HG03342 (cell line): ENCODE results near the gene TIE1.

Source experiments
- ATAC-seq: cut with Tn5 transposase; IDR thresholded peaks from one replicate; pipeline ENCODE4 v1.9.1; 2021; ENCODE audit warnings: mild to moderate bottlenecking, moderate library complexity; ENCODE audit not compliant: unreplicated experiment

Gene TIE1

DNA sequence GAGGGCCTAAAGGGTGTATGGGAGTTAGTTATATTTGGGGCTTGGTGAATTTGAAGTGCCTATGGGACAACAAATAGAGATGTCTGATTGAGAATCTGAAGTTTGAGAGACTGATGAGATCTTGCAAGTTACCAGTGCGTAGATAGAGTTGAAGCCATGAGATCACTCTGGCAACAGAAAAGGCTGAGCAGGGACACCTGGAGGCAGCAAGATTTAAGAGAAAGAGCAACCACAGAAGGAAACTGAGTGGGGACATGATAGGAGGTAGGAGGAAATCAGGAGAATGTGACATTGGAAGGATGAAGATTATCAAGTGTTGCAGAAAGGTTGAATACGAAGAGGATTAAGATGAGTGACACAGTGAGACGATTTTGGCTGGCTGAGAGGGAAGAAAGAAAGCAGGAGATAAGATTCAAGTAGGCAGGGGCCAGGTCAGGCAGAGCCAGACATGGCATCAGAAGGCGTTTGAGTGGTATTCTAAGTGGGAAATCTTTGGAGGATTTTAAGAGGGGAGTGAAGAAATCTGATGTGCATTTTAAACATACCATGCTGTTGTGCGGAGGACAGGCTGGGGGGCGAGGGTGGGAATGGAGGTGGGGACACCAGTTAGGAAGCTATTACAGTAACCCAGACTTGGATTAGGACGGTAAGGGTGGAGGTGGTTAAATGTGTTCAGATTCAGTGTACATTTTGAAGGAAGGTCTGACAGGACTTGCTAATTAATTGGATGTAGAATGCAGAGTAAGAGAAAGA, 33.8 kb downstream of the TIE1 start:
- ATAC-seq, result no peak

DNA sequence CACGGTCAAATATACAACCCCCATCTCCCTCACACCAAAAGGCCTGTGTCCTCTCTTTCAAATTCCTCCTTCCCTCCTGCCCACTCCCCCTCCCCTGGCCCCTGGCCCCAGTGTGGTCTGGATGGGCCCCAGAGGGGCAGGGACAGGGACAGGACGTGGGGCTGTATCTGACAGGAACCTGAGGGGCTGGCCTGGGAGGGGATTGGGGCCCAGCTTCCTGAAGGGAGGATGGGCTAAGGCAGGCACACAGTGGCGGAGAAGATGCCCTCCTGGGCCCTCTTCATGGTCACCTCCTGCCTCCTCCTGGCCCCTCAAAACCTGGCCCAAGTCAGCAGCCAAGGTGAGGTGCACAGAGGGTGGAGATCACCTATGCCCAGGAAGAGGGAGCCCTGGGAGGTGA, 36.8 kb downstream of the TIE1 start, which contains the start of gene MPL:
Gene MPL (plus strand): TSS at position 231 of the 400 bp plus-strand sequence. CDS start 31 bp downstream, at position 262.
- no peak for ATAC-seq

DNA sequence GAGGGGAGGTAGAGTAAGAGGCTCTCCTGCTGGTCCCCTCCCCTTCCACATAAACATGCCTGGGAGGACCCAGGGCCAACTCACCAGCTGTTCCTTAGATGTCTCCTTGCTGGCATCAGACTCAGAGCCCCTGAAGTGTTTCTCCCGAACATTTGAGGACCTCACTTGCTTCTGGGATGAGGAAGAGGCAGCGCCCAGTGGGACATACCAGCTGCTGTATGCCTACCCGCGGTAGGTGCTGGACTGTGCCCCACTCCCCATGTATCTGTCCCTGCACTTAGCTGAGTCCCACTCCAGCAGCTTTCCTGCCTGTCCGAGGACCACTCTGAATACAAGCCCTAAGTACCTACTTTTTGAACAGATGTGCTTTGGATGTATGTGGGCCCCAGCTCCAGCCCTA, 37.2 kb downstream of the TIE1 start:
- no peak for ATAC-seq

DNA sequence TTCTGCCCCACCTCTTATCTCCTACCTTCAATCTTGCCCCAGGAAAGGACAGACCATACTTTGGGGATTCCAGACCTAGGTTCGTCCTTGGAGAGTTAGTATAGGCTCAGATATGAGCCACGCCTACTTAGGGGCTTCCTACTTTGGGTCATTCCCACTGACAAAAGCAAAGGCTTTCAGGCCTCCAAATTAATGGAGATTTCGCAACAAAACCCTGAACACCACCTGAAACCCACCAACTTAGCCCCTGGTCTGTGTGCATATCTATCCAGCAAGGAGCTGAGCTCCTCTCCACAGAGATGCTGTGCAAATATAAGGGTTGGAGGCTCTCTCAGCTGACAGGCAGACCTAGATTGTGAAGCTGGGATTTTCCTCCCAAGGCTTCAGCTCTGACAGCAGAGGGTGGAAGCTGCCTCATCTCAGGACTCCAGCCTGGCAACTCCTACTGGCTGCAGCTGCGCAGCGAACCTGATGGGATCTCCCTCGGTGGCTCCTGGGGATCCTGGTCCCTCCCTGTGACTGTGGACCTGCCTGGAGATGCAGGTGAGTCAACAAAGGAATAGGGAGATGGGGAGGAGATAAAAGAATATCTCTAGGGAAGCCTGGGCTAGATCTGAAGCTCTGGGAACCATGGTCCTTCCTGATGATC, 38.9 kb downstream of the TIE1 start:
- no peak for ATAC-seq

DNA sequence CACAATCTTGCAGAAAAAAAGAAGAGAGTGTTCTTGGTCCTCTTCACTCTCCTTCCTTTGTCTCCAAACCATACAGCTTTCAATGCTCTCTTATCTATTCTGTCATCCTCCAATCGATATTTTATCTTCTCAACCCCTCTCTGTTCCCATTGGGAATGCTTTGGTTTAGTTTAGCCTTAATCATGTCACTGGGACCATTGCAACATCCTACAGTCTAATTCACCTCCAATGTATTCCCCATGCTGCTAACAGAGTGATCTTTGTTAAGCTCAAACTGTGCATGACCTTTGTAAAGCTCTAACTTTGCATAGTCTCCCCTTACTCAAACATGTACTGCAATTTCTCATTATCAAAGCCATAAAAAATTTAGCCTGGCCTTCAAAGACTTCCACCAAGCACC, 39.8 kb downstream of the TIE1 start:
- ATAC-seq, result no peak

DNA sequence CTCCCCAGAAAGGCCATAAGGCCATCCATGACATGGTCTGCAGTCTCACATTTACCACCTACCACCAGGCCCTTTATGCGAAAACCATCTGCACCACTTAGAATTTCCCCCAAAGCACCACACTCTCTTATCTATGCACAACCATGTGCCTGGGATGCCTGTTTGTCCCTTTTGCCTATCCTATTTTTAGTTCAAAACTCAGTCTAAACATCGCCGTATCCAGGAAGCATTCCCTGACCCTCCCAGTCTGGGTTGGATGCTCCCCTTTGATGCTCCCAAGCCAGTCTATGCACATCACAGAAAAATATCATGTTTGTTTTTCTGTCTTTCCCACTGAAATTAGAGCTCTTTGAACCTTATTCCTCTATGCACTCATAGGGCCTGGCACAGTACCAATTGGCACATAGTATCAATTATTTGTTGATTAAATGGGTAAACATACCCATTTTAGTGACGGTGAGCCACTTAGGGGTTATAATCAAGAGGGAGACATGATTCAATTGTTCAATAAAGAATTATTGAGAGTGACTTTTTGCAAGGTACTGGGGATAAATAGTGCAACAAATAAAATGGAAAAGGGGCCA, 43.6 kb downstream of the TIE1 start:
- ATAC-seq, result no peak

DNA sequence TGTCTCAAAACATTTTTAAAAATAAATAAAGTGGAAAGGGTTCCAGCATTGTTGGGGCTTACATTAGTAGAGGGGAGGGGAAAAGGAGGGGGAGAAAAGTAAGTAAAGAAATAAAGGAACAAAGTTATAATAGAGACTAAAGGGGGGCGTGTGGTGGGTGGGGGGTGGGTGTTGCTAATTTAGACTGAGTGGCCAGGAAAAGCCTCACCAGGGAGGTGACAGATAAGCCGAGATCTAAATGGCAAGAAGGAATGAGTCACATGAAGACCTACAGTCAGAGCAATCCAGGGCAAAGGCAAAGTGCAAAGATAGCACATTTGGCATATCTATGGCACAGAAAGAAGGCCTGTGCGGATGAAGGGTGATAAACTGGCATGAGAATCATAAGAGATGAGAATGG, 44.3 kb downstream of the TIE1 start:
- no peak for ATAC-seq

DNA sequence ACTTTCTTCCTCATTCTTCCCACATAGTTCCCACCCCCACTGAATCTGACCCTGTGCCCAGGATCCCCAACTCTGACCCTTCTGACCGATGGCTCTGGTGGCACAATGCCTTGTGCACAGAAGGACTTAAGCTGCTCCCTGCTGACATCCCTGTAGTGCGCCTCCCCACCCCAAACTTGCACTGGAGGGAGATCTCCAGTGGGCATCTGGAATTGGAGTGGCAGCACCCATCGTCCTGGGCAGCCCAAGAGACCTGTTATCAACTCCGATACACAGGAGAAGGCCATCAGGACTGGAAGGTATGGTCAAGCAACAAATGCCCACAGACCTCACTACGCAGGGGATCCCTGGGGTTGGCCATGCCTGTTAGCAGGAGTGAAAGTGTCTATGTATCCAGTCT, 45.9 kb downstream of the TIE1 start:
- ATAC-seq, result no peak

DNA sequence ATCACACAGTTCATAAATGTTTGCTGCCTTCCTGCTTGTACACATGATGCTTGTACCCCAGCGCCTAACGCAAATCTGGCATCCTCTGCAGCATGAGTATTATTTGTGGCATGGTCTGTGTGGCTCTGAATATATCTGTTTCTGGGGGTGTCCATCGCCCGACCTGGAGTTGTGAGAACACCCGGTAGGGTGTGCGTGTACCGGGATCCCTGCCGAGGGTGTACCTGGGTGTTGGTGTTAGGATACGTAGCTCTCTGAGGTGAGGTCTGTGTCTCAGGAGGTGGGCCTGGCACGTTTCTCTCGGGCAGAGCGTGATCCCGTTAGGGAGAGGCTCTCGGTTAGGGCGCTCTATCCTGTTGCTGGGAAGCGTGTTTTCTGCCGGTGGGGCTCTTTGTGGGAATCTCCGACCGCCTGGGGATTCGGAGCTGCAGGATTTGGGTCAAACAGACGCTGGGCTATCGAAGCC, 47.6 kb downstream of the TIE1 start:
- no peak for ATAC-seq

DNA sequence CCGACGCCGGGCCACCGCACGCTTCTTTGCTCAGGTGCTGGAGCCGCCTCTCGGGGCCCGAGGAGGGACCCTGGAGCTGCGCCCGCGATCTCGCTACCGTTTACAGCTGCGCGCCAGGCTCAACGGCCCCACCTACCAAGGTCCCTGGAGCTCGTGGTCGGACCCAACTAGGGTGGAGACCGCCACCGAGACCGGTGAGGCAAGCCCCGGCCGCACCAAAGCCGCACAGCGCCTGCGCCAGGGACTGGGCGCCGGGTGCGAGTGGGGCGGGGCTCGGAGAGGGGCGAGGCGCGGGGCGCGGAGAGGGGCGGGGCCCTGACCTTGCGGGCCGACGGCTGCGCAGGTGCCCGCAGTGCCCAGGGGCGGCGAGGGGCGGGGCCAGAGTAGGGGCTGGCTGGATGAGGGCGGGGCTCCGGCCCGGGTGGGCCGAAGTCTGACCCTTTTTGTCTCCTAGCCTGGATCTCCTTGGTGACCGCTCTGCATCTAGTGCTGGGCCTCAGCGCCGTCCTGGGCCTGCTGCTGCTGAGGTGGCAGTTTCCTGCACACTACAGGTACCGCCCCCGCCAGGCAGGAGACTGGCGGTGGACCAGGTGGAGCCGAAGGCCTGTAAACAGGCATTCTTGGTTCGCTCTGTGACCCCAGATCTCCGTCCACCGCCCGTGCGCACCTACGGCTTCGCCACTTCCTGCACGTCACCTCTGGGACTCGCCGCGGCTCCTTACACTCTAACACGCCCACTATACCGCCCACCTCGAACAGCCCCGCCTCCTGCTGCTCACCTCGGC, 48.2 kb downstream of the TIE1 start:
- peak; percentile 73 for ATAC-seq

DNA sequence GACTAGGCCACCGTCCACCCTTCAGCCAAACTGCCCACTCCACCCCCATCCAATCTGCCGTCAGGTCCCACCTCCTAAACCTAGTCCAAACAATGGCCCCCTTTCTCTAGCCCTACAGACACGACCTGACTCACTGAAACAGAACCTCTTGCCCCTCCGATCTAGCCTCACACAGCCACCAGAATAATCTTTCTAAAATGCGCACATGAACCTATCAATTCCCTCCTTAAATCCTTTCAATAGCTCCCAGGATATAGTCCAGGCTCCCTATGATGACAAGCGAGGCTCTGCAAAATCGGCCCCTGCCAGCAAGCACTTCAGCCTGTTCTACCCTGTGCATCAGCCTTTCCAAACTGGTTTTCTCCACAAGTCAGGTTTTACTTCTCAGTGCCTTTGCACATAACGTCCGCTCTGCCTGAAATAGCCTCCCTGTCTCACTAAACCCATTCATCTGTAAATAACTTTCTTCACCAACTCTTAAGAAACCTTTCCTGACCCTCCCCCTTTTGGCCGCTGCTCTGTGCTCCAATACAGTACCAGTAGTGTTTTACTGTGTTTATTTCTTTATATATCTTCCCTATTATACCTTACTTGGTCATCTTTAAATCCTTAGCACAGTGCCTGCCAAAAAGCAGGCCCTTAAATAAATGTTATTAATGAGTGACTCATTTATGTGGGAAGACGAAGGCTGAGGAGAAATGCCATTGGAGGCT, 49.0 kb downstream of the TIE1 start:
- no peak for ATAC-seq

DNA sequence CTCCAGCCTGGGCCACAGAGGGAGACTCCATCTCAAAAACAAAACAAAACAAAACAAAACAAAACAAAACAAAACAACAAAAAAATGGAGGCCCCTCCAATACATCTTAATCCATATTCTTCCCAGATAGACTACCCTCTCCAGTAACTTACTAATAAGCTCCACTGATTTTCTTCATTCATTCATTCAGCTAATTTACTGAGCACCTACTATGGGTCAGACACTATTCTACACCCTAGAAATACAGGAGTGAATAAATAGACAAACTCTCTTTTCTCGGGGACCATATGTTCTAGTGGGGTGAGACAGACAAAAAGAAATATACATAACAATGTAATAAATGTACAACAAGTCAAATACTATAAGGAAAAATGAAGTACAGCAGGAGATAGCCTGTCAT, 50.2 kb downstream of the TIE1 start:
- no peak for ATAC-seq

DNA sequence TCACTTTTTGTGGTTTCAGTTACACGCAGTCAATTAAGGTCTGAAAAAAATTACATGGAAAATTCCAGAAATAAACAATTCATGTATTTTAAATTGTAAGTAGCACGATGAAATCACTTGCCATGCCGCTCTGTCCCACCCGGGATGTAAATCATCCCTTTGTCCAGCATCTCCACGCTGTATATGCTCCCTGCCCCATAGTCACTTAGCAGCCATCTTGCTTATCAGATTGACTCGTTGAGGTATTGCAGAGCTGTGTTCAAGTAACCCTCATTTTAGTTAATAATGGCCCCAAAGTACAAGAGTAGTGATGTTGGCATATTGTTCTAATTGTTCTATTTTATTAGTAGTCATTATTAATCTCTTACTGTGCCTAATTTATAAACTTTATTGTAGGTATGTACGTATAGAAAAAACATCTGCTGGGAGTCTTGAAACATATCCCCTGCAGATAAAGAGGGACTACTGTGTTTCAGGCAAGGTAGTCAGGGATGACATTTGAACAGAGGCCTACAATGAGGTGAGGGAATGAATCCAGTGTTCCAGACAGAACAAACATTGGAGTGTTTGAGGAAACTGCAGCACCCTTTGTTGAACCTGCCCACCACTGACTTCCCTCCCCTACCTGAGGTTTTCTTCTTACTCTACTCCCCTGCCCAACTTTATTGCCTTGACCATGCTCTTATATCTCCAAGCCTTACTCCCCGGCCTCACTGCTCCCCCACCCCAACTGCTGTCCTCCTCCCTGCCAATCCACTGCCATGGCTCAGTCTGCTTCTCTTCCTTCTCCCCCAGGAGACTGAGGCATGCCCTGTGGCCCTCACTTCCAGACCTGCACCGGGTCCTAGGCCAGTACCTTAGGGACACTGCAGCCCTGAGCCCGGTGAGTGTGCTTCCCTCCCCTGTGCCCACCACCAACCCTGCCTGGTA, 50.9 kb downstream of the TIE1 start:
- no peak for ATAC-seq

DNA sequence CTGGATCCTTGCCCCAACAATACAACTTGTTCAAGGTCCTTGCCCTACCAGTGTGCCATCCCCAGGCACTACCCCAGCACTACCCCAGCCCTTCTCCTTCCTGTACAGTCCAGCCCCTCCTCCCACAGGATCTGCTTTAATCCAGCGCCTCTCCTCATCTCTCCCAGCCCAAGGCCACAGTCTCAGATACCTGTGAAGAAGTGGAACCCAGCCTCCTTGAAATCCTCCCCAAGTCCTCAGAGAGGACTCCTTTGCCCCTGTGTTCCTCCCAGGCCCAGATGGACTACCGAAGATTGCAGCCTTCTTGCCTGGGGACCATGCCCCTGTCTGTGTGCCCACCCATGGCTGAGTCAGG, 51.5 kb downstream of the TIE1 start:
- no peak for ATAC-seq

DNA sequence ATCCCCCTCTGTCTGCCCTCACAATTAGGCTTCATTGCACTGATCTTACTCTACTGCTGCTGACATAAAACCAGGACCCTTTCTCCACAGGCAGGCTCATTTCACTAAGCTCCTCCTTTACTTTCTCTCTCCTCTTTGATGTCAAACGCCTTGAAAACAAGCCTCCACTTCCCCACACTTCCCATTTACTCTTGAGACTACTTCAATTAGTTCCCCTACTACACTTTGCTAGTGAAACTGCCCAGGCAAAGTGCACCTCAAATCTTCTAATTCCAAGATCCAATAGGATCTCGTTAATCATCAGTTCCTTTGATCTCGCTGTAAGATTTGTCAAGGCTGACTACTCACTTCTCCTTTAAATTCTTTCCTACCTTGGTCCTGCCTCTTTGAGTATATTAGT, 52.1 kb downstream of the TIE1 start:
- no peak for ATAC-seq

DNA sequence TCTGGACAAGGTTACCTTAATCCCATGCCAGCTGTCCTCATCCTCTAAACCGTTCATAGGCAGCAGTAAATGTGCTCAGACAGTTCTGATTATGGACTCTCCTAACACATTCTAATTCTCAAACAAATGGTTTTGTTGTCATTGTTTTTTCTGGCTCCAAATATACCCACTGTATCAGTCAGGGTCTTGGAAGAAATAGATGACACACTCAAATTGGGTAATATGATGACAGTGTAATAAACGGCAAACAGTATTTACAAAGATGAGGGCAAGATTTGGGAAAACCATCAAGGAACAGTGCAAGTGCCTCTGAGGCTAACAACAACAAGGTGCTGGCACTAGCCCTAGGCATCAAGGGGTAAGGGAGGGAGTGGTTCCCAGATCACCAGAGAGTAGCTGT, 53.7 kb downstream of the TIE1 start:
- no peak for ATAC-seq

DNA sequence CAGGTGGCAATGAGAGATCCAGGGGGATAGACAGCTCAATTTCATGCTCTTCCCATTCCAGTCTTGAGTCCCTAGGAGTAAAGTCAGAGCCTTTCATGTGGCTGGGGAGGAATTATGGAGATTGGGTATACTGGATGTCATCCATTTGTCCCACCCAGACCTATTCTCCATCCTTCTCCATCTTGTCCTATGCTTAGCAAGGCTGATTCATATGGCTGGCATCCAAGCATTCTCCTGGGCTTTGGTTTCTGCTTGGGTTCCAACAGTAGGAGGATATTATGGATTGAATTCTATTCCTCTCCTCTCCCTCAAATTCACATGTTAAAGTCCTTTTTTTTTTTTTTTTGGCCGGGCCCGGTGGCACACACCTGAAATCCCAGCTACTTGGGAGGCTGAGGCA, 54.2 kb downstream of the TIE1 start:
- ATAC-seq, result no peak

DNA sequence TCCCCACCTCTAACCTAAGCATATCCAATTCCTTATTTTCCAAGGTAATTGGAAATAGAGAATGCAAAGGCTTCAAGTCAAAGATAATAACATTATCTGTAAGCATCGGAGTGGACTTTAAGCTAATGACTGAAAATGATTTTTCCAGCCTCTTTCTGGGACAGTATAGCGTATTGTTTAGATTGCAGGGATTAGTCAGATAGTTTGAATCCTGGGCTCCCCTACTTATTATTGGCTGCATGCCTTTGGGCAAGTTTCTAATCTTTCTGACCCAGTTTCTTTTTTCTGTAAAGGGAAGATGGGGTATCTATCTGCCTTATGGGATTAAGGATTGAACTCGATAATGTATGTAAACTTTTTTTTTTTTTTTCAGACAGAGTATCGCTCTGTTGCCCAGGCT, 56.5 kb downstream of the TIE1 start:
- no peak for ATAC-seq

DNA sequence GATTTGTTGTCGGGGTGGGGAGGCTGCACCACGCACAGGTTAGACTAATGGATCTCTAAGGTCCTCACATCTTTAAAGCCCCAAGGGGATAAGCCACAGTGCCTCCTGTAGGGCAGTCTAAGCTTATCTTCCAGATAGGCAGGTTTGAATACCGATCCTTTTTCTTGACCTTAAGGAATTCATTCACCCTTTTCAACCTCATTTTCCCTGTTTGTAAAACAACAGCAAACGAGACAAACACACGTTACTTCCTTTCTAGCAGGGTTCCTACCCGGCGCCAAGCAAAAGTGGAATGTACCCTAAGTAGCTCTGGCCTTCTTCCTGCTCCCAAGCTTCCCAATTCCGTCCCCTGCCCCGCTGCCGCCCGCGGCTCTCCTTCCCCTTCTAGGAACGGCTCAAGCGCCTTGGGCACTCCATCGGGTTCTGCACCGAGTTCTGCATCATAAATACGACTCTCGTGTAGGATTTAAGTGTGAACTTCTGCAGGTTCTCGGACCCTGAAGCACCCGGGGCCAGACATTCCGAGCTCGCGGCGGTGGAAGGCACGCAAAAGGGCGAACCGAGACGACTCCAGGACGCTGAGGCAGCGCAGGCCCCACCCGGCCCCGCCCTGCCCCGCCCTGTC, 57.5 kb downstream of the TIE1 start:
- ATAC-seq, result peak; percentile 23
